SJSA1 (cell line): ENCODE data around the gene EPM2AIP1. TPM values are rescaled to one million over a fixed set of nuclear protein-coding genes. Genes with fewer than 3 reads are reported as not detected.
"Not testable (repeated sequence)": the region's sequence is repeated elsewhere in the genome, so short reads cannot be mapped to it uniquely, and the experiment has no call there.

ENCODE experiments used
- DNase-seq, 2 experiments: peaks; one replicate each; pipeline ENCODE4 v3.0.0-alpha.2; 2015 to 2020; ENCODE audit warnings: low spot score in 2 of 2, low read depth in 1 of 2
- H3K27ac ChIP-seq: fragments of 250-450 bp; sonication (Bioruptor Pico); 2 replicates; pipeline ENCODE4 v1.5.1; 2020; ENCODE audit warnings: mild to moderate bottlenecking, moderate library complexity
- H3K27me3 ChIP-seq: fragments of 250-450 bp; sonication (Bioruptor Pico); replicated peaks from 2 replicates; pipeline ENCODE4 v1.5.1; 2020; ENCODE audit warnings: mild to moderate bottlenecking, moderate library complexity
- H3K36me3 ChIP-seq: fragments of 250-450 bp; sonication (Bioruptor Pico); 2 replicates; pipeline ENCODE4 v1.5.1; 2020; ENCODE audit warnings: mild to moderate bottlenecking
- H3K4me1 ChIP-seq: fragments of 250-450 bp; sonication (Bioruptor Pico); replicated peaks from 2 replicates; pipeline ENCODE4 v1.6.1; 2021; ENCODE audit warnings: mild to moderate bottlenecking
- H3K4me3 ChIP-seq: fragments of 250-450 bp; sonication (Bioruptor Pico); 2 replicates; pipeline ENCODE4 v1.5.1; 2020; ENCODE audit warnings: mild to moderate bottlenecking
- H3K9me3 ChIP-seq: fragments of 250-450 bp; sonication (Bioruptor Pico); replicated peaks from 2 replicates; pipeline ENCODE4 v1.5.1; 2020; ENCODE audit warnings: mild to moderate bottlenecking
- total RNA-seq: library from RNA; depleted of rRNA; stranded (reverse); fragments of >200 nt; shearing (Covaris generic); gene quantifications from 2 replicates; pipeline ENCODE4 v1.2.3, GENCODE V29; 2014

The EPM2AIP1 gene
- total RNA-seq, 1 experiment from 2014 or later: 7.8 TPM

GRCh38 chr3:36981006-36981405, 11.9 kb downstream of the EPM2AIP1 start:
- peaks cover 34% of the 10 kb centered on the region for H3K36me3 ChIP-seq
- H3K27me3 ChIP-seq: no peaks in the 10 kb centered on the region
- H3K9me3 ChIP-seq: no peaks in the 10 kb centered on the region
- no peaks in the 10 kb centered on the region for H3K4me1 ChIP-seq
- no peak overlapping the region for H3K27ac ChIP-seq
- DNase-seq: no peak
- H3K4me3 ChIP-seq: no peak overlapping the region

DNA sequence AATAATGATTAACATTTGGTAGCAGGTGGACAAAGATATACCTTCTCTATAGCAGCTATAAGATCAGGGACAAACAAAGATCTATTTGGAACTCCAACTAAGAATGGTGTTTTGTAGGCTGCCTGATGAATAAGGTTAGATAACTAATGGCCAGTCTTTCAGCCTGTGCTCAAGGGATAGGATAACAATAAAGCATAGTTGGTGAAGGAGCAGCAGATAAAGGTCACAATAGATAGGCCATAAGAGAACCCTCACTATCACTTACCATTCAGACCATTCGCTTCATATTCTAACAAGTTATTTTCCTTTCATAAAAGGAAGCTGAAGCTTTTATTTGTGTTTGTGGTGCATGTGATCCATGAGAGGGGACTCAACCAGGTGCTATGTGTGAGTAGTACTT, 19.8 kb downstream of the EPM2AIP1 start:
- no peak for DNase-seq

GRCh38 chr3:36972163-36972562, 20.8 kb downstream of the EPM2AIP1 start:
- no peaks in the 10 kb centered on the region for H3K27me3 ChIP-seq
- no peak for DNase-seq
- no peak overlapping the region for H3K27ac ChIP-seq
- no peaks in the 10 kb centered on the region for H3K4me1 ChIP-seq
- no peak overlapping the region for H3K4me3 ChIP-seq
- no peaks in the 10 kb centered on the region for H3K9me3 ChIP-seq
- no peaks in the 10 kb centered on the region for H3K36me3 ChIP-seq

More for the DNA sequence above, 19.8 kb downstream of the EPM2AIP1 start:
- Histone ChIP-seq H3K4me1 (no peaks in the 10 kb centered on the region), H3K4me3 (no peak overlapping the region), H3K27me3 (no peaks in the 10 kb centered on the region), H3K9me3 (no peaks in the 10 kb centered on the region), H3K36me3 (no peaks in the 10 kb centered on the region), H3K27ac (no peak overlapping the region)

DNA sequence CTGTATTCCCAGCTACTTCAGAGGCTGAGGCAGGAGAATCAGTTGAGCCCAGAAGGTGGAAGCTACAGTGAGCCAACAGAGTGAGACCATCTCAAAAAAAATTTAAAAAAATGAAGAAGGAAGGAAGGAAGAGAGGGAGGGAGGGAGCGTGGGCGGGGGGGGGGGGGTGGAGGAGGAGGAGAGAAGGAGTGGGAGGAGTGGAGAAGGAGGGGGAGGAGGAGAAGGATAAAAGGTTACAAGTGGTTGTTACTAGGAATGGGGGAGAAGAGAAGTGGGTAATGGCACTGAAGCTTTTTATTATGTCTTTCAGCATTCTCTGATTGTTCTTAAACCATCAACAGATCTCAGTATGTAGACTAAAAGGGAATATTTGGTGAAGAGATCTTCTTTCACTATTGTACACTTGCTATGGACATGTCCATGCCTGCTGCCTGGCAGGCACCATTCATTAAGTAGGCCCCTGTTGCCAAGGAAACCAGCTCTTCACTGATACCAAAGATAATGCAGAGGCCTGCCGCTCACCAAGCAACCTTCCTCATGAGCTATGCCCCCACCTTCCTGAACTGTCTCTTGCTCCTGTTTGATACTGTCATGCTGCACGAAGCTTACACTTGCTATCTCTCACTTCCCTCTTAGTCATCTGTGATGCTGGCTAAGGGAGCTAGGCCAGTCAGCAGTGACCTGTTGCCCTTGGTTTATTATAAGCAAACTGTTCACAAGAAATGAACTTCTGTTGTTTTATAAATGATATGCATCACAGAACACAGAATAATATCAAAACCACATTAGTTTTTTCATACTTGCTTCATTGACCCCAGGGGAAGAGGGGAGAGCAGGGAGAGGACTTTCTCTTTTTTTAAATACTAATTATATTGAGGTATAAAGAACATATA, 23.1 kb downstream of the EPM2AIP1 start:
- DNase-seq: no peak
- Histone ChIP-seq H3K9me3 (no peaks in the 10 kb centered on the region), H3K36me3 (no peaks in the 10 kb centered on the region), H3K4me1 (no peaks in the 10 kb centered on the region), H3K4me3 (no peak overlapping the region), H3K27ac (no peak overlapping the region), H3K27me3 (no peaks in the 10 kb centered on the region)

DNA sequence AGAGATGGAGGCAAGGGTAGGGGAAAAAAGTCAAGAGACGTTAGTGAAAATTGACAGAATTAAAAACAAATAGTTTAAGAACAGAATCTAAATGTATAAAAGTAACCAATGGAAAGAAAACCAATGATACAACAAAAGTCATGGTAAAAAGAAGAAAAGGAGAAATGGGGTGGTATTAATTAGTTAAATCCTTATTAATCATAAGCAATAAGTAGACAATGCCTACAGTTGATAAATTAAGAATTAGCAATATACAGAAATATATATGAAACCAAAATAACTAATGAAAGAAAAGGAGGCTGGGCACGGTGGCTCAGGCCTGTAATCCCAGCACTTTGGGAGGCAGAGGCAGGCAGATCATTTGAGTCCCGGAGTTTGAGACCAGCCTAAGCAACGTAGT, 23.8 kb downstream of the EPM2AIP1 start:
- Histone ChIP-seq H3K27ac (no peak overlapping the region), H3K27me3 (no peaks in the 10 kb centered on the region), H3K4me1 (no peaks in the 10 kb centered on the region), H3K36me3 (no peaks in the 10 kb centered on the region), H3K4me3 (no peak overlapping the region), H3K9me3 (no peaks in the 10 kb centered on the region)
- DNase-seq: no peak

- Histone ChIP-seq H3K27ac (no peak overlapping the region), H3K9me3 (no peaks in the 10 kb centered on the region; the same call in 1 of the 2 replicates), H3K4me1 (peaks cover 2% of the 10 kb centered on the region; the same call in 1 of the 2 replicates), H3K27me3 (no peaks in the 10 kb centered on the region), H3K4me3 (no peak overlapping the region), H3K36me3 (no peaks in the 10 kb centered on the region)
- no peak for DNase-seq
Measured at GRCh38 chr3:36965440-36965839, 27.5 kb downstream of the EPM2AIP1 start.

- H3K9me3 ChIP-seq: no peaks in the 10 kb centered on the region; the same call in 1 of the 2 replicates
- H3K27ac ChIP-seq: no peak overlapping the region
- H3K4me3 ChIP-seq: no peak overlapping the region
- no peaks in the 10 kb centered on the region for H3K27me3 ChIP-seq
- DNase-seq: no peak
- no peaks in the 10 kb centered on the region for H3K36me3 ChIP-seq
- H3K4me1 ChIP-seq: peaks cover 6% of the 10 kb centered on the region
Measured at GRCh38 chr3:36964817-36965216, 28.1 kb downstream of the EPM2AIP1 start.

DNA sequence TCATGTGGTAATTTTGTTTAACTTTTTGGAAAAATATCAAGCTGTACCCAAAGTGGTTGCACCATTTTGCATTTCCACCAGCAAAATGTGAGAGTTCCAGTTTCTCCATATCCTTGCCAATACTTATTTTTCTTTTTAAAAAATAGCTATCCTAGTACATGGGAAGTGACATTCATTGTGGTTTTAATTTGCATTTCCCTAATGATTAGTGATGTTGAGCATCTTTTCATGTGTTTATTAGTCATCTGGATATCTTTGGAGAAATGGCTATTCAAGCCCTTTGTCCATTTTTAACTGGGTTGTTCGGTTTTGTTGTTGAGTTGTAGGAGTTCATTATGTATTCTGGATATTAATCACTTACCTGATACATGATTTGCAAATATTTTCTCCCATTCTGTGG, 28.6 kb downstream of the EPM2AIP1 start:
- Histone ChIP-seq H3K27ac (no peak overlapping the region), H3K4me3 (no peak overlapping the region), H3K4me1 (peaks cover 11% of the 10 kb centered on the region), H3K9me3 (no peaks in the 10 kb centered on the region; the same call in 1 of the 2 replicates), H3K36me3 (no peaks in the 10 kb centered on the region), H3K27me3 (no peaks in the 10 kb centered on the region)
- no peak for DNase-seq

DNA sequence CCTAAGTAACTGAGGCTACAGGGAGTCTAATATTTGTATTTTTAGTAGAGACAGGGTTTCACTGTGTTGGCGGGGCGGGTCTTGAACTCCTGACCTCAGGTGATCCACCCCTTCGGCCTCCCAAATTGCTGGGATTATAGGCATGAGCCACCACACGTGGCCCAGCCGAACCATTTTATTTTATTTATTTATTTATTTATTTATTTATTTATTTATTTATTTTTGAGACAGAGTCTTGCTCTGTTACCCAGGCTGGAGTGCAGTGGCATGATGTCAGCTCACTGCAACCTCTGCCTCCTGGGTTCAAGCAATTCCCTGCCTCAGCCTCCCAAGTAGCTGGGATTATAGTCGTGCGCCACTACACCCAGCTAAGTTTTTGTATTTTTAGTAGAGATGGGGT, 29.9 kb downstream of the EPM2AIP1 start:
- H3K4me1 ChIP-seq: peaks cover 22% of the 10 kb centered on the region
- DNase-seq, H3K27me3 ChIP-seq, H3K27ac ChIP-seq, H3K9me3 ChIP-seq, H3K4me3 ChIP-seq, H3K36me3 ChIP-seq: not testable (repeated sequence)

- no peaks in the 10 kb centered on the region for H3K27me3 ChIP-seq
- no peaks in the 10 kb centered on the region for H3K36me3 ChIP-seq
- H3K27ac ChIP-seq: no peak overlapping the region
- H3K4me3 ChIP-seq: no peak overlapping the region
- no peak for DNase-seq
- H3K4me1 ChIP-seq: peaks cover 29% of the 10 kb centered on the region
- no peaks in the 10 kb centered on the region; the same call in 1 of the 2 replicates for H3K9me3 ChIP-seq
Measured at GRCh38 chr3:36960502-36960901, 32.4 kb downstream of the EPM2AIP1 start.

- no peak overlapping the region for H3K27ac ChIP-seq
- no peak overlapping the region for H3K4me3 ChIP-seq
- no peaks in the 10 kb centered on the region for H3K36me3 ChIP-seq
- H3K9me3 ChIP-seq: no peaks in the 10 kb centered on the region; the same call in 1 of the 2 replicates
- H3K27me3 ChIP-seq: no peaks in the 10 kb centered on the region
- H3K4me1 ChIP-seq: peaks cover 29% of the 10 kb centered on the region
- DNase-seq: peak; percentile 59 to 70
Measured at GRCh38 chr3:36959821-36960220, 33.1 kb downstream of the EPM2AIP1 start.

DNA sequence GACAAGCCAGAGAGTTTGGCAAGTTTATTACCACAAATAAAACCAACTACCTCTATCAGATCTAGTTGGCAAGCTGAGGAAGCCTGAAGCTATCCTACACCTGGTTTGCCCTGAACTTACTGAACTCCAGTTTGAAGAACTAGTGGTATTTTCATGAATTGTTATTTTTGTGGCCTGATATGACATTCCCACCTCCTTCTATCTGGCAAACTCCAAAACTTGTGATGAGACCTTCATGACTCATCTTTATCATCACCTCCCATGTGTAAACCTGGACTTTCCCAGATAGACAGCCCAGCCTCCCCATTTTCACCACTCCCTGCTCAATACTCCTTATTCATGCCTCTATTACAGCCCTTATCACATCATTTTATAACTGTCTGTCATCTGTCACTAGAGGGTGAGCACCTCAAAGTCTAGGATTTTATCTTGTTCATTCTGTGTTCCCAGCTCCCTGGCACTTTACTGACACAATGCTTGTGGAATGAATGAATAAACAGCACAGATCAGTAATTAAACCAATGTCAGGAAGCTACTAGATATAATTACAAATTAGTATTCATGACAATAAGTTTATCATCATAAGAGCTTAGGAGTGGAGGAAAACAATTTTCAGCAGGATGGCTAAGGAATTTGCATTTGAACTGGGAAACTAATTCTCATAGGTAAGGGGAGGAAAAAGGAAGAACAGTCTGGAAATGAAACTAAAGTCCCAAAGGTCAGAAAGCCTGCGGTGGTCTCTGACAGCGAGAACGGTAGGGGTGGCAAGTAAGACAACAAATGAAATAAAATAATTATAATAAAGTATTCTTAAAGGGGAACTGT, 34.9 kb downstream of the EPM2AIP1 start:
- peak in 1 of 2 experiments; percentile 55 for DNase-seq
- Histone ChIP-seq H3K36me3 (no peaks in the 10 kb centered on the region), H3K4me3 (peak overlapping the region; percentile 15), H3K9me3 (no peaks in the 10 kb centered on the region; the same call in 1 of the 2 replicates), H3K27ac (peak overlapping the region; percentile 35), H3K4me1 (peaks cover 29% of the 10 kb centered on the region), H3K27me3 (no peaks in the 10 kb centered on the region)

DNA sequence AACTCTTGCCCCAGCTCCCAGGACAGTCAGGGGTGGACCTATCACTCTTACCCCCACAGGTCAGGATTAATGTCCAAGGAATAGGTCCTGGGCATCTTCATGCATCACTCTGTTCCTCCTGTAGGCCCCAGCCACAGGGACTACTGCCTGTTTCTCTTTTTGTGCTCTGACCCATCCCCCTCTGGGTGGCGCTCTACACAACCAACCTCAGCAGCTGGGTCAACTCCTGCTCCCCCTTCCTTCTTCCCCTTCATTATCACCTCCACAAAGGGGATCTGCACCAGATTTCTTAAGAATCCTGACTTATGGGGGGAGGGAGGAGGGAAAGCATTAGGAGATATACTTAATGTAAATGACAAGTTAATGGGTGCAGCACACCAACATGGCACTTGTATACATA, 35.9 kb downstream of the EPM2AIP1 start:
- Histone ChIP-seq H3K36me3 (no peaks in the 10 kb centered on the region), H3K27ac (no peak overlapping the region), H3K4me3 (no peak overlapping the region), H3K27me3 (no peaks in the 10 kb centered on the region), H3K4me1 (peaks cover 29% of the 10 kb centered on the region), H3K9me3 (no peaks in the 10 kb centered on the region; the same call in 1 of the 2 replicates)
- DNase-seq: no peak

GRCh38 chr3:36956155-36956554, 36.8 kb downstream of the EPM2AIP1 start:
- Histone ChIP-seq H3K4me1 (peaks cover 29% of the 10 kb centered on the region), H3K36me3 (no peaks in the 10 kb centered on the region), H3K4me3 (no peak overlapping the region), H3K27ac (no peak overlapping the region), H3K9me3 (no peaks in the 10 kb centered on the region; the same call in 1 of the 2 replicates), H3K27me3 (no peaks in the 10 kb centered on the region)
- no peak for DNase-seq
